HuH-7.5 (cell line): Measurements from ENCODE around the gene CWF19L2.

ENCODE experiments used
- DNase-seq: peaks from one replicate; pipeline ENCODE4 v3.0.0; 2011; ENCODE audit warnings: low spot score

The CWF19L2 gene

GRCh38 chr11:107301878-107302277 lies 155.7 kb downstream of the CWF19L2 start:
- DNase-seq: no peak

GRCh38 chr11:107293677-107294344 lies 163.8 kb downstream of the CWF19L2 start:
- no peak for DNase-seq

GRCh38 chr11:107282195-107282594 lies 175.4 kb downstream of the CWF19L2 start:
- no peak for DNase-seq
